B cell (primary cell): ENCODE results near the gene SLC22A31. TPM values are rescaled to one million over a fixed set of nuclear protein-coding genes. Genes with fewer than 3 reads are reported as not detected.

Experiments used
- ATAC-seq: fragments of 200-7000 bp; cut with Tn5 transposase; one replicate; pipeline ENCODE4 v1.10.0; 2021; ENCODE audit warnings: low read depth, mild to moderate bottlenecking, moderate number of reproducible peaks, moderate library complexity
- CTCF ChIA-PET: fragments of 350-600 bp; sonication (Branson Sonifier 250); formaldehyde crosslinking; loops from one replicate; lab custom pipeline; 2021; ENCODE audit warnings: antibody characterized with exemption, inconsistent platforms; lab: Charles Lee
- POLR2A ChIA-PET: fragments of 350-600 bp; sonication (Branson Sonifier 250); formaldehyde crosslinking; loops from one replicate; lab custom pipeline; 2021; ENCODE audit warnings: antibody characterized with exemption; lab: Charles Lee
- DNase-seq: peaks from one replicate; pipeline ENCODE4 v3.0.0; 2013
- H2AFZ ChIP-seq: 2 replicates; pipeline ENCODE4 v1.6.1; 2012; ENCODE audit warnings: mild to moderate bottlenecking, low read depth, low read length; ENCODE audit not compliant: insufficient read depth, poor library complexity, severe bottlenecking
- H3K27ac ChIP-seq, 2 donors: 1 replicate in 1 of 2; 2 replicates in 1 of 2; pipeline ENCODE4 v1.5.1; 2012 to 2013; ENCODE audit warnings: low read length in 2 of 2, mild to moderate bottlenecking in 2 of 2, moderate library complexity in 1 of 2
- H3K27me3 ChIP-seq, 4 experiments: fragments of 200-600 bp in 1 of 4; sonication (generic) in 1 of 4; replicated peaks in 1 of 4; 1 replicate in 2 of 4; 2 replicates in 2 of 4; pipeline versions ENCODE4 v1.6.1 to v1.7.0; 2013 to 2016; ENCODE audit warnings: low read length in 3 of 4, mild to moderate bottlenecking in 2 of 4, mixed read lengths in 1 of 4, moderate library complexity in 1 of 4; ENCODE audit not compliant: insufficient read depth in 4 of 4, control insufficient read depth in 3 of 4; ENCODE audit errors: control extremely low read depth in 1 of 4
- H3K36me3 ChIP-seq, 2 experiments: replicated peaks in 1 of 2; 1 replicate in 1 of 2; 2 replicates in 1 of 2; pipeline versions ENCODE4 v1.6.1 to v1.7.1; 2013; ENCODE audit warnings: low read length in 1 of 2; ENCODE audit not compliant: insufficient read depth in 2 of 2, control insufficient read depth in 1 of 2; ENCODE audit errors: control extremely low read depth in 1 of 2, extremely low read depth in 1 of 2
- H3K4me1 ChIP-seq, 2 donors: fragments of 200-600 bp in 1 of 2; sonication (generic) in 1 of 2; 1 replicate in 1 of 2; 2 replicates in 1 of 2; pipeline versions ENCODE4 v1.5.1 to v1.6.1; 2013 to 2017; ENCODE audit warnings: low read length in 2 of 2; ENCODE audit not compliant: control insufficient read depth in 2 of 2, insufficient read depth in 2 of 2
- H3K4me2 ChIP-seq: replicated peaks from 2 replicates; pipeline ENCODE3; 2012; ENCODE audit warnings: mild to moderate bottlenecking, low read depth, low read length; ENCODE audit not compliant: poor library complexity, severe bottlenecking
- H3K4me3 ChIP-seq, 5 experiments: fragments of 200-600 bp in 1 of 5; sonication (generic) in 1 of 5; 1 replicate in 3 of 5; 2 replicates in 2 of 5; pipeline versions ENCODE4 v1.5.1 to v1.7.0; 2011 to 2016; ENCODE audit warnings: low read length in 4 of 5, mild to moderate bottlenecking in 4 of 5, low read depth in 2 of 5, control low read depth in 1 of 5, moderate library complexity in 1 of 5; ENCODE audit not compliant: insufficient read depth in 1 of 5; ENCODE audit errors: control extremely low read depth in 1 of 5, extremely low read depth in 1 of 5
- H3K79me2 ChIP-seq: fragments of 200-600 bp; sonication (generic); one replicate; pipeline ENCODE4 v1.6.0; 2016; ENCODE audit warnings: low read length; ENCODE audit not compliant: control insufficient read depth, insufficient read depth
- H3K9ac ChIP-seq: fragments of 200-600 bp; sonication (generic); 2 replicates; pipeline ENCODE4 v1.6.1; 2017; ENCODE audit warnings: mild to moderate bottlenecking, low read length, moderate library complexity
- H3K9me3 ChIP-seq, 3 donors: one replicate each; pipeline versions ENCODE4 v1.6.1 to v1.7.1; 2013; ENCODE audit warnings: low read length in 2 of 3; ENCODE audit not compliant: control insufficient read depth in 2 of 3, insufficient read depth in 1 of 3; ENCODE audit errors: control extremely low read depth in 1 of 3
- H4K20me1 ChIP-seq: 2 replicates; pipeline ENCODE4 v1.6.0; 2012; ENCODE audit warnings: mild to moderate bottlenecking, low read length; ENCODE audit not compliant: insufficient read depth, control insufficient read depth, poor library complexity, severe bottlenecking
- H3K27ac Mint-ChIP-seq: one replicate; pipeline ENCODE4 v1.8.0; 2021; ENCODE audit warnings: mixed read lengths
- H3K27me3 Mint-ChIP-seq: one replicate; pipeline ENCODE4 v1.8.0; 2021; ENCODE audit warnings: mixed read lengths
- H3K4me1 Mint-ChIP-seq: one replicate; pipeline ENCODE4 v1.8.0; 2021; ENCODE audit warnings: mixed read lengths
- H3K4me3 Mint-ChIP-seq: one replicate; pipeline ENCODE4 v1.8.0; 2021; ENCODE audit warnings: mixed read lengths
- H3K9me3 Mint-ChIP-seq: one replicate; pipeline ENCODE4 v1.8.0; 2022; ENCODE audit warnings: mixed read lengths; ENCODE audit not compliant: insufficient read depth
- EZH2 ChIP-seq: IDR thresholded peaks from 2 replicates; pipeline ENCODE4 v1.6.1; 2012; ENCODE audit warnings: borderline replicate concordance, low read depth, mild to moderate bottlenecking, moderate library complexity, low read length; ENCODE audit not compliant: insufficient read depth, poor library complexity, severe bottlenecking
- WGBS: methylation state at CpG from one replicate; pipeline ENCODE4 v1.1.5; 2013; ENCODE audit warnings: missing lambda C conversion rate; ENCODE audit not compliant: insufficient coverage; 5-methylcytosine and 5-hydroxymethylcytosine counted together
- intact Hi-C: fragments of 100-400 bp; cut with micrococcal nuclease; formaldehyde crosslinking; loops from one replicate; pipeline ENCODE4 v1.10.0; 2022
- polyA plus RNA-seq: library from polyadenylated mRNA; depleted of rRNA; stranded (reverse); fragments of >200 nt; gene quantifications from 2 replicates; pipeline ENCODE4 v1.2.3, GENCODE V29; 2012
- total RNA-seq, 2 donors: library from RNA; stranded (reverse); fragments of 120-200 nt in 1 of 2; gene quantifications; 1 replicate in 1 of 2; 2 replicates in 1 of 2; pipeline versions ENCODE4 v1.2.3 to v1.2.4, GENCODE V29; 2013 to 2022
- TF ChIP-seq, protein P1 (sequence below): fragments of 200-600 bp; IDR thresholded peaks from one replicate; pipeline ENCODE4 v1.8.0; 2022; ENCODE audit warnings: antibody characterized with exemption, mild to moderate bottlenecking

Gene SLC22A31
- total and polyA plus RNA-seq, 2 donors (not counting 1 experiment from before 2014, with no cell fraction given) = 0.33 TPM; not detected in 1

DNA sequence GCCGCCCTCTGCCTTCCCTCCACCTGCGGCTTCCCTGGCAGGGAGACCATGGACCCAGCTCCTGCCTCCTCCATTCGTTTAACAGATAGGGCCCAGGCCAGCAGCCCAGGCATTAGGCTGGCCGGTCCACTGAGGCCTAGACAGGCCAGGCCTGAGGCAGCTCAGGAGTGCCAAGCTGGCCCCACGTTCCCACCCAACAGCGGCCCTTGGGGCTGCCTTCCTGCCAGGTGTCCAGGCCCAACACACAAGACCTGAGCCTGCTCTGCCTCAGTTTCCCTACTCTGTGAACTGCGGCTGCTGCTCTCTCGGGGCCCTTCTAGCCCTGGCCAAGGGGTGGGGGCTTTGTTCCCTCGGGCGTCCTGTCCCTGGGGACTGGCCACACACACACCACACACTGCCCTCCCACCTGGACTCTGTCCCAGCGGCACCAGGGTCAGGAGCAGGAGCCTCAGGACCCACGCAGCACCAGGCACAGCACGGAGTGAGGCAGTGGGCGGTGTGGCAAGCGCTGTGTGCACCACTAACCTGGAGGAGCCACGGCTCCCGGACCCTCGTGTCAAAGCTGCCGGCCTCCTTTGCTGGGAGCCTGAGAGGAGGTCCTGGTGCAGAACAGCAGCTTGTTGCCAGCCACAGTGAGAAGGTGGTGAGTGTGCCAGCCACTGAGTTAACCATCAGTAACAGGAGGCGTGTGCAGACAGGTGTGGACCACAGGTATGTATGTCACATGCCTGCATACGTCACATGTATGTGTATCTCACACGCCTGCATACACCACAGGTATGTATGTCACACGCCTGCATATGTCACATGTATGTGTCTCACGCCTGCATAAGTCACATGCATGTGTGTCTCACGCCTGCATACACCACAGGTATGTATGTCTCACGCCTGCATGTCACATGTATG, 43.3 kb downstream of the SLC22A31 start:
- intact Hi-C loops = no loop called here
- 82% methylated on average over 24 of the region's 26 CpGs for WGBS
- POLR2A ChIA-PET = interaction anchor here (1.7 kb wide), 1 partner anchor 216 kb away, joined by 5 read pairs; no protein-coding TSS in a partner anchor

More for the DNA sequence above, 43.3 kb downstream of the SLC22A31 start:
- Mint-ChIP-seq H3K4me1 (peaks cover 26% of the 10 kb centered on the region), H3K27me3 (no peaks in the 10 kb centered on the region), H3K4me3 (no peak overlapping the region), H3K27ac (no peak overlapping the region), H3K9me3 (no peaks in the 10 kb centered on the region)
- no peak overlapping the region for H3K4me3 ChIP-seq
- H3K9ac ChIP-seq = no peak overlapping the region
- no peak overlapping the region for H3K27ac ChIP-seq
- CTCF ChIA-PET = interaction anchor here (1.4 kb wide), 1 partner anchor 420 kb away, joined by 3 read pairs; no protein-coding TSS in a partner anchor
- H3K4me1 ChIP-seq = peaks cover under 1 to 7% of the 10 kb centered on the region in 2 donors
- TF ChIP-seq, protein P1, sequence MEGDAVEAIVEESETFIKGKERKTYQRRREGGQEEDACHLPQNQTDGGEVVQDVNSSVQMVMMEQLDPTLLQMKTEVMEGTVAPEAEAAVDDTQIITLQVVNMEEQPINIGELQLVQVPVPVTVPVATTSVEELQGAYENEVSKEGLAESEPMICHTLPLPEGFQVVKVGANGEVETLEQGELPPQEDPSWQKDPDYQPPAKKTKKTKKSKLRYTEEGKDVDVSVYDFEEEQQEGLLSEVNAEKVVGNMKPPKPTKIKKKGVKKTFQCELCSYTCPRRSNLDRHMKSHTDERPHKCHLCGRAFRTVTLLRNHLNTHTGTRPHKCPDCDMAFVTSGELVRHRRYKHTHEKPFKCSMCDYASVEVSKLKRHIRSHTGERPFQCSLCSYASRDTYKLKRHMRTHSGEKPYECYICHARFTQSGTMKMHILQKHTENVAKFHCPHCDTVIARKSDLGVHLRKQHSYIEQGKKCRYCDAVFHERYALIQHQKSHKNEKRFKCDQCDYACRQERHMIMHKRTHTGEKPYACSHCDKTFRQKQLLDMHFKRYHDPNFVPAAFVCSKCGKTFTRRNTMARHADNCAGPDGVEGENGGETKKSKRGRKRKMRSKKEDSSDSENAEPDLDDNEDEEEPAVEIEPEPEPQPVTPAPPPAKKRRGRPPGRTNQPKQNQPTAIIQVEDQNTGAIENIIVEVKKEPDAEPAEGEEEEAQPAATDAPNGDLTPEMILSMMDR = no peak
- TF ChIP-seq EZH2 = no peak
- H2AFZ ChIP-seq = no peak overlapping the region
- DNase-seq (no peak), ATAC-seq (no peak)
- H3K27me3 ChIP-seq = no peaks in the 10 kb centered on the region
- H4K20me1 ChIP-seq = peaks cover 7% of the 10 kb centered on the region
- H3K36me3 ChIP-seq = peaks cover 0 to 2% of the 10 kb centered on the region in 2 experiments
- no peak overlapping the region for H3K4me2 ChIP-seq
- peaks cover 0 to 7% (median 0%) of the 10 kb centered on the region in 3 donors for H3K9me3 ChIP-seq
- H3K79me2 ChIP-seq = no peaks in the 10 kb centered on the region
